Kidney (tissue), 14 donors: ENCODE measurements around the gene KRTAP29-1. TPM values are rescaled to one million over a fixed set of nuclear protein-coding genes. Genes with fewer than 3 reads are reported as not detected.

Experiments
- DNase-seq, 5 donors: peaks; one replicate each; pipeline ENCODE4 v3.0.0-alpha.2; 2013 to 2020
- FAIRE-seq: peaks from 2 replicates; lab custom pipeline; 2012; peaks lifted over from hg19 to GRCh38; lab: Jason Lieb, UNC
- H3K27ac ChIP-seq, 2 donors: one replicate each; pipeline ENCODE4 v1.7.0; 2013; ENCODE audit warnings: low read depth in 2 of 2, low read length in 2 of 2, inconsistent platforms in 1 of 2
- H3K27me3 ChIP-seq: one replicate; pipeline ENCODE4 v1.7.1; 2013; ENCODE audit warnings: low read length, inconsistent platforms; ENCODE audit not compliant: control insufficient read depth, insufficient read depth
- H3K36me3 ChIP-seq, 3 donors: one replicate each; pipeline versions ENCODE4 v1.7.0 to v1.7.1; 2013; ENCODE audit warnings: low read length in 3 of 3, control low read depth in 1 of 3, inconsistent platforms in 1 of 3; ENCODE audit not compliant: insufficient read depth in 3 of 3, control insufficient read depth in 2 of 3
- H3K4me1 ChIP-seq, 3 donors: one replicate each; pipeline versions ENCODE4 v1.7.0 to v1.7.1; 2013; ENCODE audit warnings: low read length in 3 of 3, inconsistent platforms in 1 of 3, low read depth in 1 of 3; ENCODE audit not compliant: control insufficient read depth in 2 of 3, insufficient read depth in 2 of 3
- H3K4me3 ChIP-seq, 3 donors: one replicate each; pipeline versions ENCODE4 v1.7.0 to v1.8.1; 2013; ENCODE audit warnings: low read length in 3 of 3, control low read depth in 1 of 3, inconsistent platforms in 1 of 3
- H3K9ac ChIP-seq, 3 donors: one replicate each; pipeline versions ENCODE4 v1.7.0 to v1.7.1; 2013; ENCODE audit warnings: low read length in 3 of 3, control low read depth in 1 of 3, inconsistent platforms in 1 of 3
- H3K9me3 ChIP-seq, 3 donors: one replicate each; pipeline versions ENCODE4 v1.7.0 to v1.7.1; 2013; ENCODE audit warnings: low read length in 3 of 3, control low read depth in 1 of 3, inconsistent platforms in 1 of 3; ENCODE audit not compliant: control insufficient read depth in 2 of 3, insufficient read depth in 1 of 3
- intact Hi-C: fragments of 100-400 bp; cut with DNase I; formaldehyde crosslinking; loops from one replicate; pipeline ENCODE4 v1.11.1; 2022
- polyA plus RNA-seq: library from polyadenylated mRNA; stranded (reverse); fragments of 350-450 nt; fragmentation: Illumina TruSeq; extraction: RNeasy Lipid Tissue Mini Kit (QIAGEN cat#74804); gene quantifications from one replicate; pipeline ENCODE4 v1.2.3, GENCODE V29; 2014; ENCODE audit warnings: low read depth, low replicate concordance; ENCODE audit not compliant: insufficient read depth
- total RNA-seq: library from RNA; stranded (reverse); fragmentation: NEBNext Ultra II Directional; extraction: Animal tissue kit (Norgen Biotek cat#: 25700); gene quantifications from one replicate; pipeline ENCODE4 v1.2.1, GENCODE V29; 2021
- TF ChIP-seq, protein P1 (sequence below): IDR thresholded peaks from 3 replicates; pipeline ENCODE4 v1.5.1; 2012; ENCODE audit warnings: mild to moderate bottlenecking, moderate library complexity, borderline replicate concordance; ENCODE audit not compliant: insufficient read depth; ENCODE audit errors: extremely low read depth
- donor health status: control.
- donor health status: control.
- donor health status: control.
- donor health status: control.
- donor health status: control.
- donor health status: DM: yes; HTN: yes; CAD: no.
- donor health status: Normal renal cell carcinoma (clear cell type).

KRTAP29-1 gene
- total and polyA plus RNA-seq, 2 donors from 2014 or later = not detected

DNA sequence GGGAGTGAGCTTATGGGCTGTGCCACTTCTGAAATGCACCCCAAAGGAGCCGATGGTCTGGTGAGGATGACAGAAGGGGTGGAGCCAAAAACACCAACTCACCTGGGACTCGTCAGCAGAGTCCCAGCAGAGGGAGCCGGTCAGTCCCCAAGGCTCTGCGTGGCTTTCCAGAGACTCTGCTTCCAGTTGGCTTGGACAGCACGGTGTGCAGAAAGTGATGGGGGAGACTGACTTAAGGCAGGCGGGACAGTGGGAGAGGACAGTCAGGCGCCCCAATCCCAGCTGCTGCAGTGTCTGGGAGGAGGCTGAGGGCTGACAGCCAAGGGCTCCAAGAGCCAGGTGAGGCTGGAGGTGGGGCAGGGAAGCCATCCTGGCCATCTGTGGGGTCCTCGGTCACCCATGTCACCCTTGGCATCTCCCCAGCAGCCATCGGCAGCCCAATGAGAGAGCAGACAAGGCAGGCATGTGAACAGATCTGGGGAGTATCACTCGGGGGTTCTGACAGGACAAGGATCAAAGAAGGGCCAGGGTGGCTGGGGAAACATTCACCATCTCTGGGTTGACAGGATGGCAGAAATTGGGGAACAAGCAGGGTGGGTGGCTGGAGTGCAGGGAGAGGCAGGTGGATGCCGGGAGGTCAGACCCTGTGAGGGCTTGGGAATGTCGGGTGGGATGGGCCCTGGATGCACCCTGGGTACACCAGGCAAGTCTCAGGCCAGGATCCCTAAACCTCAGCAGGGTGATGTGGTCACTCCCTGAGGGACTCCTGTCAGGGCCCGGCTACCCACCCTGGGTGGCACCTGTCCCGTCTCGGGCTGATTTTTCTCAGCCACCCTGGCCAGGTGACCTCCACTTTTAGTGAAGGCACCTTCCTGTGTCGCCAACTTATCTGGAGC is 21.8 kb upstream of the KRTAP29-1 start:
- Histone ChIP-seq H3K4me1 (no peaks in the 10 kb centered on the region), H3K4me3 (no peak overlapping the region), H3K9me3 (peaks cover 0 to 5% (median 0%) of the 10 kb centered on the region in 3 donors), H3K36me3 (no peaks in the 10 kb centered on the region), H3K9ac (no peak overlapping the region), H3K27me3 (no peaks in the 10 kb centered on the region), H3K27ac (no peak overlapping the region)
- intact Hi-C loops = loop anchor here (10.0 kb wide), 1 partner anchor 410 kb away; no protein-coding TSS in a partner anchor
- FAIRE-seq (no peak), DNase-seq (peak in 2 of 5 donors; percentile 44 to 56)
- TF ChIP-seq, protein P1, sequence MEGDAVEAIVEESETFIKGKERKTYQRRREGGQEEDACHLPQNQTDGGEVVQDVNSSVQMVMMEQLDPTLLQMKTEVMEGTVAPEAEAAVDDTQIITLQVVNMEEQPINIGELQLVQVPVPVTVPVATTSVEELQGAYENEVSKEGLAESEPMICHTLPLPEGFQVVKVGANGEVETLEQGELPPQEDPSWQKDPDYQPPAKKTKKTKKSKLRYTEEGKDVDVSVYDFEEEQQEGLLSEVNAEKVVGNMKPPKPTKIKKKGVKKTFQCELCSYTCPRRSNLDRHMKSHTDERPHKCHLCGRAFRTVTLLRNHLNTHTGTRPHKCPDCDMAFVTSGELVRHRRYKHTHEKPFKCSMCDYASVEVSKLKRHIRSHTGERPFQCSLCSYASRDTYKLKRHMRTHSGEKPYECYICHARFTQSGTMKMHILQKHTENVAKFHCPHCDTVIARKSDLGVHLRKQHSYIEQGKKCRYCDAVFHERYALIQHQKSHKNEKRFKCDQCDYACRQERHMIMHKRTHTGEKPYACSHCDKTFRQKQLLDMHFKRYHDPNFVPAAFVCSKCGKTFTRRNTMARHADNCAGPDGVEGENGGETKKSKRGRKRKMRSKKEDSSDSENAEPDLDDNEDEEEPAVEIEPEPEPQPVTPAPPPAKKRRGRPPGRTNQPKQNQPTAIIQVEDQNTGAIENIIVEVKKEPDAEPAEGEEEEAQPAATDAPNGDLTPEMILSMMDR = no peak

DNA sequence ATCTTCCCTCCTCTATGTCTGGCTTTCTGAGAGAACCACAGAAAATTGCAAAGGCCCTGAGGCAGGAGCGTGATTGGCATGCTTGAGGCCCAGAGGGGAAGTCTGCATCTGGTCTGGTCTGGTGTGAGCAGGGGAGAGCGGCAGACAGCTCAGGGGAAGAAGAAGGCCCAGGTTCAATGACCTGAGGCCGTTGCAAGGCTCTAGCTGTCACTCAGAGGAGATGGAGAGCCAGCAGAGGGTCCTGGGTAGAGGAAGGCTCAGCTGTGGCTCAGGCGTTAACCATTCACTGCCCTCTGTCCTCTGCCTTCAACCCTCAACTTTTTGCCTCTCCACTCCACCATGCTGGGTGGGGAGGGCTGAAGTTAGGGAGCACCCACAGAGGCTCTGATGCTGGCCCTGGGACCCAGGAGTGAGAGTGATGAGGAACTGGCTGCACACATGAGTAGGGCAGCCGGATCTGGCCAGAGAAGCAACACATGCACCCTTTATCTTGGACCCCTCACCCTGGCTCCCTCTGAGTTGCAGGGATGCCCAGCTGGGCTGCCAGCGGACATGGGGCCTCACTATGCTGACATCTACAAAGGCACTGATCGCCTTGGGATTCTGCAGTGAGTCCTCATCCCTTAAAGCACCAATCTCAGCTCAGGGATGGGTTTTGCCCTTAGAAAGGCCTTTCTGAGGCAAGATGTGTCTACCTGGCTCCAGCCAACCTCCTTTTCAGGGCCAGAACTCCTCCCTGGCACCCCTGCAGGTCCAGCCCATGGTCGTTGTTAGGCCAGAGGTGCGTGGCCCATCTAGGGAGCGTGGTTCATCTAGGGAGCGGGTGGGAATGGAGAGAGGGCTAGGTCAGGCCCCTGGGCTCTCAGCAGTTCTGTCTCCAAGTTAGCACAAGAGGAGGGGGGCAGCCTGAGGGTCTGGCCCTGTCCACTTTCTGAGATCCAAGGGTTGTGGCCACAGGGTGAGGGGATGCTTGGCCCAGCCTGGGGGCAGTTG is 20.5 kb upstream of the KRTAP29-1 start:
- Histone ChIP-seq H3K9ac (no peak overlapping the region), H3K4me1 (no peaks in the 10 kb centered on the region), H3K4me3 (no peak overlapping the region), H3K9me3 (peaks cover 0 to 5% (median 0%) of the 10 kb centered on the region in 3 donors), H3K27ac (no peak overlapping the region), H3K36me3 (no peaks in the 10 kb centered on the region), H3K27me3 (no peaks in the 10 kb centered on the region)
- intact Hi-C loops = loop anchor here (10.0 kb wide), 1 partner anchor 408 kb away; no protein-coding TSS in a partner anchor
- FAIRE-seq (no peak), DNase-seq (no peak)
- TF ChIP-seq, protein P1 = no peak

DNA sequence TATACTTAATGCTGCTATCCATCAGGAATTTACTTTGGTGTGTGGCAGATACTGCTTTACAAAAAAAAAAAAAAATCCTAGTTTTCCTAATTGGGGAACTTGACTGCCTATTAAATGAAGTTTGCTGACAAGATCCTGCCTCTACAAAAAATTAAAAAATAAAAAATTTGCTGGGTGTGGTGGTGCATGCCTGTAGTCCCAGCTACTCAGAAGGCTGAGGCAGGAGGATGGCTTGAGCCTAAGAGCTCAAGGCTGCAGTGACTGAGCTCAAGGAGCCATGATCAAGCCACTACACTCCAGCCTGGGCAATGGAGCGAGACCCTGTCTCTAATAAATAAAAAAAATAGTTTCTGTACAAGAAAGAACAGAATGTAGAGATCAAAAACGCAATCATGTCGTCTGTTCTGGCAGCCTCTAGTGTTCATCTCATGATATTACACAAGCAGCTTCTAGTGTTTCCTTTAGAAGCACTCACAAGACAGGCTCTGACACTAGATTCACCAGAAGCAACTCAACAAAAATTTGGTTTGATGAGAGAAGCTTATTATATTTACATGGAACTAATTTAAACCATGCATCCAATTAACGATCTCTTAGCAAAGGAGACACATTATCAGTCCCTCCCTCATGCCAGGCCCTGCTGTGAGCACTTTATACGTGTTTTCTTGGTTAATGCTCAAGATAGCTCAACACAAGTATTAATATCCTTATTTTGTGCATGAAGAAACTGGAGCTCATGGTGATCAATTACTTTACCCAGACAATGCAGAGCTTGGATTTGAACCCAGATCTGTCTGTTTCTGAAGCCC is 19.6 kb upstream of the KRTAP29-1 start:
- H3K9me3 ChIP-seq = peaks cover 0 to 5% (median 0%) of the 10 kb centered on the region in 3 donors
- no peak overlapping the region for H3K9ac ChIP-seq
- no peaks in the 10 kb centered on the region for H3K36me3 ChIP-seq
- no peak for FAIRE-seq
- H3K4me3 ChIP-seq = no peak overlapping the region
- H3K27me3 ChIP-seq = no peaks in the 10 kb centered on the region
- DNase-seq = peak in 2 of 5 donors; percentile 65 to 71
- intact Hi-C loops = loop anchor here (10.0 kb wide), 1 partner anchor 407 kb away; no protein-coding TSS in a partner anchor
- no peaks in the 10 kb centered on the region for H3K4me1 ChIP-seq
- TF ChIP-seq, protein P1 = peak; percentile 82
- no peak overlapping the region for H3K27ac ChIP-seq
